DMS153 treated with DMSO at 0.1 percent for 48 hours (cell line): ENCODE results near the gene GGTLC2.
"Not testable (repeated sequence)": the region's sequence is repeated elsewhere in the genome, so short reads cannot be mapped to it uniquely, and the experiment has no call there.

Experiments
- DNase-seq: peaks from one replicate; lab custom pipeline; 2025; ENCODE audit not compliant: unreplicated experiment; lab: John Stamatoyannopoulos, UW

GGTLC2 gene

GRCh38 chr22:22636260-22636659, 8.2 kb upstream of the GGTLC2 start:
- DNase-seq, result not testable (repeated sequence)

- DNase-seq, result not testable (repeated sequence)
These were observed 6.1 kb upstream of the GGTLC2 start for GRCh38 chr22:22638313-22638712.

- not testable (repeated sequence) for DNase-seq
These were observed 2.2 kb upstream of the GGTLC2 start for GRCh38 chr22:22642255-22642654.

GRCh38 chr22:22645969-22646368, 1.6 kb downstream of the GGTLC2 start:
- DNase-seq, result not testable (repeated sequence)

- DNase-seq, result not testable (repeated sequence)
These were observed 3.5 kb downstream of the GGTLC2 start for GRCh38 chr22:22647952-22648351.

- not testable (repeated sequence) for DNase-seq
These were observed 4.6 kb downstream of the GGTLC2 start for GRCh38 chr22:22648863-22649536.

GRCh38 chr22:22649761-22650160, 5.3 kb downstream of the GGTLC2 start:
- not testable (repeated sequence) for DNase-seq

- not testable (repeated sequence) for DNase-seq
These were observed 6.0 kb downstream of the GGTLC2 start for GRCh38 chr22:22650398-22650797.

- DNase-seq, result not testable (repeated sequence)
These were observed 6.5 kb downstream of the GGTLC2 start for GRCh38 chr22:22650803-22651515.

- not testable (repeated sequence) for DNase-seq
These were observed 7.2 kb downstream of the GGTLC2 start for GRCh38 chr22:22651593-22651992.

- not testable (repeated sequence) for DNase-seq
These were observed 7.7 kb downstream of the GGTLC2 start for GRCh38 chr22:22652102-22652501.

- DNase-seq, result not testable (repeated sequence)
These were observed 8.2 kb downstream of the GGTLC2 start for GRCh38 chr22:22652573-22652972.

- DNase-seq, result not testable (repeated sequence)
These were observed 9.4 kb downstream of the GGTLC2 start for GRCh38 chr22:22653677-22654381.

GRCh38 chr22:22655452-22656290, 11.3 kb downstream of the GGTLC2 start:
- no peak for DNase-seq

GRCh38 chr22:22657712-22658111, 13.3 kb downstream of the GGTLC2 start:
- DNase-seq, result no peak

- DNase-seq, result no peak
These were observed 16.9 kb downstream of the GGTLC2 start for GRCh38 chr22:22661275-22661674.

GRCh38 chr22:22662095-22662494, 17.7 kb downstream of the GGTLC2 start:
- no peak for DNase-seq

GRCh38 chr22:22663861-22664800, 19.7 kb downstream of the GGTLC2 start:
- DNase-seq, result no peak

- no peak for DNase-seq
These were observed 22.1 kb downstream of the GGTLC2 start for GRCh38 chr22:22666307-22667091.
